AG04450 (cell line): ENCODE results near the gene CNNM3. TPM values are rescaled to one million over a fixed set of nuclear protein-coding genes. Genes with fewer than 3 reads are reported as not detected.

ENCODE experiments used
- CTCF ChIA-PET: fragments of 300-600, 350-600 bp; formaldehyde crosslinking; extraction: SDS; loops from one replicate; lab custom pipeline; 2022; ENCODE audit warnings: antibody characterized with exemption, inconsistent platforms; lab: Charles Lee
- POLR2A ChIA-PET: fragments of 350-600 bp; formaldehyde crosslinking; extraction: SDS; loops from one replicate; lab custom pipeline; 2021; ENCODE audit warnings: antibody characterized with exemption, inconsistent platforms; lab: Yijun Ruan, JAX
- DNase-seq: peaks from one replicate; pipeline ENCODE4 v3.0.0-alpha.2; 2011; ENCODE audit warnings: low read depth, low spot score
- H3K27ac ChIP-seq: one replicate; pipeline ENCODE4 v1.5.1; 2012; ENCODE audit warnings: low read depth, low read length, control low read depth
- H3K27me3 ChIP-seq: one replicate; pipeline ENCODE4 v1.6.0; 2012; ENCODE audit warnings: low read length; ENCODE audit not compliant: control insufficient read depth, insufficient read depth
- H3K4me3 ChIP-seq: 2 replicates; pipeline ENCODE4 v1.5.1; 2011; ENCODE audit warnings: mild to moderate bottlenecking, low read depth, low read length, control low read depth
- H3K9me3 ChIP-seq: 2 replicates; pipeline ENCODE4 v1.5.1; 2012; ENCODE audit warnings: low read length; ENCODE audit not compliant: control insufficient read depth, insufficient read depth
- polyA plus RNA-seq: library from polyadenylated mRNA; depleted of rRNA; stranded (reverse); fragments of >200 nt; gene quantifications from 2 replicates; pipeline ENCODE4 v1.2.3, GENCODE V29; 2011
- TF ChIP-seq, protein P1 (sequence below): IDR thresholded peaks from 2 replicates; pipeline ENCODE4 v1.5.1; 2011; ENCODE audit warnings: low read depth, low read length, control low read depth, inconsistent platforms

CNNM3 gene
- polyA plus RNA-seq, 1 experiment, result 5.1 TPM

DNA sequence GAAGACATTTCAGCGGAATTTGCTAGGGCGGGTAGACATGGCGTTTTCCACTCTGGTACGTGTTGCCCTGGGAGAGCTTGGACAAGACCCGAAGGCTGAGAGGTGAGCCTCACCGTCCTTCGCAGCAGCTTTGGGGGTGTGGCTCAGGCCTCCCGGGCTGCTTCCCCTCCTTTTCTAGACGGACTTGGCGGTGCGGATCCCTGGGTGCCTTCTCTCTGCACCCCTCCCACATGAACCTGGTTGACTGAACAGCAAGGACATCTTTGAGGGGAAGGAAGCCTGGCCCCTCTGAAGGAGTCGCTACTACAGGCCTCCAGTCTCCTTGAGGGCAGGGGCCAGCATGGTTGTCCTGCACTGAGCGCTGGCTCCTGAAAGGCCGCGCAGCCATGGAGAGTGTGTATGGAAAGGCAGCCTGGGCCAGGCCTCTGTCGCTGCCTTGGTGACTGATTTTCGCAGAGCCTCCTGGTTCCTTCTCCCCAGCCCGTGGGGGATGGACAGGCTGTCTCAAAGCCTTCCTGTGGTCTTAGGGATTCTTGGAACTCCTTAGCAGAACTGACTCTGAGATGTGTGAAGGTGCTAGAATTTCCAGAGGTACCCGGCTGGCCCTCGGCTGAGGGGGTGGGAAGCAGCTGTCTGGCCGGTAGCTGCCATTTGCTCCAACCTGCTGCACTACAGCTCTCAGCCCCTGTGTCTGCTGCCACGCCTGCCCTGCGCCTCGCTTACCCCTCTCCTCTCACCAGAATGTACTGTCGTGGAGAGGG lies 45.4 kb upstream of the CNNM3 start:
- TF ChIP-seq, protein P1, sequence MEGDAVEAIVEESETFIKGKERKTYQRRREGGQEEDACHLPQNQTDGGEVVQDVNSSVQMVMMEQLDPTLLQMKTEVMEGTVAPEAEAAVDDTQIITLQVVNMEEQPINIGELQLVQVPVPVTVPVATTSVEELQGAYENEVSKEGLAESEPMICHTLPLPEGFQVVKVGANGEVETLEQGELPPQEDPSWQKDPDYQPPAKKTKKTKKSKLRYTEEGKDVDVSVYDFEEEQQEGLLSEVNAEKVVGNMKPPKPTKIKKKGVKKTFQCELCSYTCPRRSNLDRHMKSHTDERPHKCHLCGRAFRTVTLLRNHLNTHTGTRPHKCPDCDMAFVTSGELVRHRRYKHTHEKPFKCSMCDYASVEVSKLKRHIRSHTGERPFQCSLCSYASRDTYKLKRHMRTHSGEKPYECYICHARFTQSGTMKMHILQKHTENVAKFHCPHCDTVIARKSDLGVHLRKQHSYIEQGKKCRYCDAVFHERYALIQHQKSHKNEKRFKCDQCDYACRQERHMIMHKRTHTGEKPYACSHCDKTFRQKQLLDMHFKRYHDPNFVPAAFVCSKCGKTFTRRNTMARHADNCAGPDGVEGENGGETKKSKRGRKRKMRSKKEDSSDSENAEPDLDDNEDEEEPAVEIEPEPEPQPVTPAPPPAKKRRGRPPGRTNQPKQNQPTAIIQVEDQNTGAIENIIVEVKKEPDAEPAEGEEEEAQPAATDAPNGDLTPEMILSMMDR, result no peak
- Histone ChIP-seq H3K27me3 (no peaks in the 10 kb centered on the region), H3K27ac (no peak overlapping the region), H3K4me3 (no peak overlapping the region), H3K9me3 (no peaks in the 10 kb centered on the region)
- DNase-seq, result no peak
- POLR2A ChIA-PET, result no interaction called here
- CTCF ChIA-PET, result interaction anchor here (0.9 kb wide), 1 partner anchor 46 kb away, joined by 4 read pairs; no protein-coding TSS in a partner anchor

DNA sequence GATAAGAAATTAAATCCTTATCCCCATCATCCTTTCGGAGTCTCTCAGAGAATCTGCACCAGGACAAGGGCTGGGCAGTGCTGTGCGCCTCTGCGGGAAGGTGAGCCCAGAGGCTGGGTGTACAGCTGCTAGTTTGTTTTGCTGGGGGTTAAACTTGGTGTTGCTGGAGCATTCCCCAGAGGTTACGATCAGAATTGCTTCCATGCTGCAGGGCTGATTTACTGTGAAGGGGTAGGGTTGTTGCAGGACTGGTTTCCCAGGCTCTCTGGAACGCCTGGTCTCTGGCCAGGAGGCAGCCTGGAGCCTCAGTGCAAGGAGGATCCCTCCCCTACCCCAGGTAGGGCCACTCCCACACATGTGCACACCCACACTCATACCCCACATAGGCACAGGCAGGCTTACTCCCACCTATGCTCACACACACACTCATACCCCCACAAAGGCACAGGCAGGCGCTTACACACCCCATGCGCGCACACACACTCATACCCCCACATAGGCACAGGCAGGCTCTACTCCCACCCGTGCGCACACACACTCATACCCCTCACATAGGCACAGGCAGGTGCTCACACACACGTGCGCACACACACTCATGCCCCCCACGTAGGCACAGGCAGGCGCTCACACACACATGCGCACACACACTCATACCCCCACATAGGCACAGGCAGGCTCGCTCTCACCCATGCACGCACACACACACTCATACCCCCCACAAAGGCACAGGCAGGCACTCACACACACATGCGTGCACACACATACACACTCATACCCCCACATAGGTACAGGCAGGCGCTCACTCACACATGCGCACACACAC lies 44.1 kb upstream of the CNNM3 start:
- no peak for DNase-seq
- H3K9me3 ChIP-seq, result no peaks in the 10 kb centered on the region
- POLR2A ChIA-PET, result no interaction called here
- H3K27ac ChIP-seq, result no peak overlapping the region
- H3K4me3 ChIP-seq, result no peak overlapping the region
- TF ChIP-seq, protein P1, result no peak
- H3K27me3 ChIP-seq, result no peaks in the 10 kb centered on the region
- CTCF ChIA-PET, result no interaction called here

DNA sequence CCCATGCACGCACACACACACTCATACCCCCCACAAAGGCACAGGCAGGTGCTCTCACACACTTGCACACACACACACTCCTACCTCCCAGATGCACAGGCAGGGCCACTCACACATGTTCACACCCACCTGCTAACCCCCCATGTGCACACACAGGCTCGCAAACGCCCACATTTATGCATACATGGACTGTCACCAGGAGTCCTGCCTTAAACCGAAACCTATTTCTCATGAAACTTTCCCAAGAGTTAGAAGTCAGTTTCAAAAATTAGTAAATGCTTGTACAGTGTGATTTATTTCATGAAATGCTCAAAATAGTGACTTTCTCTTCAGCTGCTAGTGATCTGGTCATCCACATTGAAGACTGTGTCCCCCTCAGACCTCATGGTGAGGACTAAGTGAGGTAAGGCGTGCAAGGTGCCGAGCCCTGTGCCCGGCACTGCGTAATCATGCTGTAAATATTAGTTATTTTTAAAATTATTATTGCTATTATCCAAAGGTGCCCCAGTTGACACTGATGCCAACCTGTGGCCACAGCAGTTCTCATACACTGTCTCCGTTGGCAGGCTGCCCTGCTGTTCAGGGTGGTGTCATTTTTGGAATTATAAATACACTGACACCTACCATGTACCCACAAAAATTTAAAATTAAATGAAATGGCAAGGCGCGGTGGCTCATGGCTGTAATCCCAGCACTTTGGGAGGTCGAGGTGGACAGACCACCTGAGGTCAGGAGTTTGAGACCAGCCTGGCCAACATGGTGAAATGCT lies 43.0 kb upstream of the CNNM3 start:
- H3K4me3 ChIP-seq, result no peak overlapping the region
- POLR2A ChIA-PET, result no interaction called here
- no peaks in the 10 kb centered on the region for H3K9me3 ChIP-seq
- DNase-seq, result no peak
- H3K27ac ChIP-seq, result no peak overlapping the region
- TF ChIP-seq, protein P1, result no peak
- no peaks in the 10 kb centered on the region for H3K27me3 ChIP-seq
- CTCF ChIA-PET, result interaction anchor here (2.5 kb wide), 1 partner anchor 11 kb away, joined by 16 read pairs; no protein-coding TSS in a partner anchor

DNA sequence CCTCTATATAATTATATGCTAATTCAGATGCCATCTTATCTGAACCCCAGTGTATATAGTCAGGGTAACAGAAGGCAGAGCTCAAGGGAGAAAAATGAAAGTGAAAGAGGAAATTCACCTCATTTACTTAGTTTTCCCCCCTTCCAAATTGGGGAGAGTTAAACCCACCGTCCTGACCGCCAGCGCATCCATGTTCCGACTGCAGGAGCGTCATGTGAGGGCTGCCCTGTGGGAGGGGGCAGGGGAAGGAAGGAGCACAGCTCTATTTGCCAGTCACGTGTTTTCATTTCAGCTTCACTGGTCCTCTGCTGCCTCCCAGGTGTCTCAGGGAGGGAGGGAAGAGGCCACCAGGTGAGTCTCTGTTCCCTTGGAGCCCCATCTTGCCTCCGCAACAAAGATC lies 42.1 kb upstream of the CNNM3 start:
- TF ChIP-seq, protein P1, result no peak
- ChIA-PET CTCF (interaction anchor here (0.6 to 2.5 kb wide), 2 partner anchors 9 to 12 kb away, joined by 8 to 16 read pairs; no protein-coding TSS in a partner anchor), POLR2A (no interaction called here)
- Histone ChIP-seq H3K4me3 (no peak overlapping the region), H3K27ac (no peak overlapping the region), H3K27me3 (no peaks in the 10 kb centered on the region), H3K9me3 (no peaks in the 10 kb centered on the region)
- no peak for DNase-seq
